ENCODE measurements around the gene PGGHG. TPM values are rescaled to one million over a fixed set of nuclear protein-coding genes. Genes with fewer than 3 reads are reported as not detected.
"Not testable (repeated sequence)": the region's sequence is repeated elsewhere in the genome, so short reads cannot be mapped to it uniquely, and the experiment has no call there.

Gene PGGHG
- total and polyA plus RNA-seq, 3 experiments from 2014 or later, result 9.8 to 81.2 (median 81.0) TPM

GRCh38 chr11:309979-310572, 21.1 kb downstream of the PGGHG start:
- H3K27me3 Mint-ChIP-seq; H3K36me3 ChIP-seq (ENCODE audit: insufficient read depth, low read length); H3K9me3 Mint-ChIP-seq; H3K27me3 ChIP-seq (ENCODE audit: insufficient read depth, low read length, poor library complexity, severe bottlenecking); DNase-seq; H3K9me3 ChIP-seq (ENCODE audit: low read length): not testable (repeated sequence)
- Mint-ChIP-seq H3K4me3 (peak overlapping the region; percentile 87 to 96 (median 91)), H3K4me1 (peaks cover 61 to 71% (median 64%) of the 10 kb centered on the region in 3 donors), H3K36me3 (peaks cover 2 to 24% (median 5%) of the 10 kb centered on the region in 3 donors), H3K27ac (peak overlapping the region; percentile 93 to 99 (median 95))
- POLR2A ChIA-PET, result interaction anchor here (0.7 to 1.6 kb wide), 3 partner anchors 7 to 45 kb away, joined by 3 to 4 read pairs (median 4); no protein-coding TSS in a partner anchor
- H3K4me1 ChIP-seq (ENCODE audit: insufficient read depth, low read length), result peaks cover 59% of the 10 kb centered on the region
- H3K4me3 ChIP-seq (ENCODE audit: low read length), result peak overlapping the region; percentile 94
- CTCF ChIA-PET, result interaction anchor here (0.7 to 1.8 kb wide), 5 partner anchors 7 to 87 kb away, joined by 3 to 9 read pairs (median 3); no protein-coding TSS in a partner anchor
- H3K27ac ChIP-seq (ENCODE audit: low read depth, low read length), result peak overlapping the region; percentile 72

- not testable (repeated sequence) for H3K9me3 Mint-ChIP-seq; H3K36me3 ChIP-seq (ENCODE audit: insufficient read depth, low read length); DNase-seq; H3K27me3 ChIP-seq (ENCODE audit: insufficient read depth, low read length, poor library complexity, severe bottlenecking); H3K27me3 Mint-ChIP-seq; H3K9me3 ChIP-seq (ENCODE audit: low read length)
- H3K4me1 ChIP-seq (ENCODE audit: insufficient read depth, low read length), result peaks cover 48% of the 10 kb centered on the region
- H3K4me3 ChIP-seq (ENCODE audit: low read length), result peak overlapping the region; percentile 98
- peak overlapping the region; percentile 94 to 98 (median 96) for H3K4me3 Mint-ChIP-seq
- POLR2A ChIA-PET, result interaction anchor here (1.5 to 1.8 kb wide), 3 partner anchors 23 to 96 kb away, joined by 3 to 7 read pairs (median 6); partner anchors contain the start of gene PGGHG
- CTCF ChIA-PET, result interaction anchor here (0.8 to 1.7 kb wide), 3 partner anchors 30 to 60 kb away, joined by 3 to 6 read pairs (median 3); no protein-coding TSS in a partner anchor
- peaks cover 52 to 63% (median 53%) of the 10 kb centered on the region in 3 donors for H3K4me1 Mint-ChIP-seq
- peak overlapping the region; percentile 26 for H3K27ac ChIP-seq (ENCODE audit: low read depth, low read length)
- H3K27ac Mint-ChIP-seq, result peak overlapping the region; percentile 94 to 100 (median 97)
- peaks cover 2 to 27% (median 5%) of the 10 kb centered on the region in 3 donors for H3K36me3 Mint-ChIP-seq
Measured at GRCh38 chr11:311013-311748, 22.3 kb downstream of the PGGHG start.

- peak overlapping the region; percentile 94 to 100 (median 98) for H3K27ac Mint-ChIP-seq
- peaks cover 0 to 2% (median 0%) of the 10 kb centered on the region in 5 donors for H3K9me3 Mint-ChIP-seq
- peak overlapping the region; percentile 95 to 98 (median 96) for H3K4me3 Mint-ChIP-seq
- H3K27me3 Mint-ChIP-seq, result peaks cover 0 to 6% of the 10 kb centered on the region in 2 donors
- H3K4me1 Mint-ChIP-seq, result peaks cover 56 to 64% (median 57%) of the 10 kb centered on the region in 3 donors
- Histone ChIP-seq H3K4me1 (ENCODE audit: insufficient read depth, low read length) (peaks cover 46% of the 10 kb centered on the region), H3K9me3 (ENCODE audit: low read length) (no peaks in the 10 kb centered on the region), H3K27me3 (ENCODE audit: insufficient read depth, low read length, poor library complexity, severe bottlenecking) (no peaks in the 10 kb centered on the region), H3K4me3 (ENCODE audit: low read length) (peak overlapping the region; percentile 98), H3K36me3 (ENCODE audit: insufficient read depth, low read length) (peaks cover 8% of the 10 kb centered on the region), H3K27ac (ENCODE audit: low read depth, low read length) (peak overlapping the region; percentile 88)
- ChIA-PET CTCF (interaction anchor here (0.6 to 1.7 kb wide), 8 partner anchors 18 to 138 kb away, joined by 3 to 6 read pairs (median 3); no protein-coding TSS in a partner anchor), POLR2A (interaction anchor here (0.5 to 1.8 kb wide), 11 partner anchors 14 to 104 kb away, joined by 3 to 10 read pairs (median 4); partner anchors contain the start of genes BET1L, PGGHG, RIC8A and SIGIRR)
- peak in 1 of 5 donors; percentile 49 for DNase-seq
- H3K36me3 Mint-ChIP-seq, result peaks cover 5 to 32% (median 12%) of the 10 kb centered on the region in 3 donors
Measured at GRCh38 chr11:312092-312816, 23.3 kb downstream of the PGGHG start.

- no peaks in the 10 kb centered on the region for H3K9me3 ChIP-seq (ENCODE audit: low read length)
- peaks cover 8% of the 10 kb centered on the region for H3K36me3 ChIP-seq (ENCODE audit: insufficient read depth, low read length)
- DNase-seq, result peak in 1 of 5 donors; percentile 42
- Mint-ChIP-seq H3K27me3 (peaks cover 0 to 6% of the 10 kb centered on the region in 2 donors), H3K9me3 (peaks cover 0 to 2% (median 0%) of the 10 kb centered on the region in 5 donors), H3K36me3 (peaks cover 7 to 31% (median 13%) of the 10 kb centered on the region in 3 donors), H3K27ac (peak overlapping the region; percentile 94 to 100 (median 97)), H3K4me1 (peaks cover 55 to 62% (median 55%) of the 10 kb centered on the region in 3 donors), H3K4me3 (peak overlapping the region; percentile 95 to 98 (median 96))
- peak overlapping the region; percentile 98 for H3K4me3 ChIP-seq (ENCODE audit: low read length)
- H3K27me3 ChIP-seq (ENCODE audit: insufficient read depth, low read length, poor library complexity, severe bottlenecking), result no peaks in the 10 kb centered on the region
- ChIA-PET POLR2A (interaction anchor here (0.7 to 1.5 kb wide), 2 partner anchors 45 to 102 kb away, joined by 4 to 5 read pairs; partner anchors contain the start of gene SIGIRR), CTCF (interaction anchor here (1.2 kb wide), 1 partner anchor 16 kb away, joined by 5 read pairs; no protein-coding TSS in a partner anchor)
- H3K27ac ChIP-seq (ENCODE audit: low read depth, low read length), result peak overlapping the region; percentile 88
- H3K4me1 ChIP-seq (ENCODE audit: insufficient read depth, low read length), result peaks cover 42% of the 10 kb centered on the region
Measured at GRCh38 chr11:313304-313786, 24.4 kb downstream of the PGGHG start.

GRCh38 chr11:313787-314553, 25.0 kb downstream of the PGGHG start, which contains the start of gene IFITM1:
TSS of gene IFITM1 (plus strand) at chr11:314040. CDS start at chr11:314171, 131 bp downstream.
- Mint-ChIP-seq H3K27ac (peak within 1 kb of the TSS; percentile 94 to 100 (median 97)), H3K9me3 (peaks cover 0 to 2% (median 0%) of the 10 kb centered on the region in 5 donors), H3K36me3 (peaks cover 7 to 30% (median 13%) of the 10 kb centered on the region in 3 donors), H3K4me3 (peak within 1 kb of the TSS; percentile 95 to 98 (median 96)), H3K4me1 (peaks cover 49 to 56% (median 51%) of the 10 kb centered on the region in 3 donors), H3K27me3 (peaks cover 0 to 6% of the 10 kb centered on the region in 2 donors)
- peaks cover 42% of the 10 kb centered on the region for H3K4me1 ChIP-seq (ENCODE audit: insufficient read depth, low read length)
- H3K27me3 ChIP-seq (ENCODE audit: insufficient read depth, low read length, poor library complexity, severe bottlenecking), result no peaks in the 10 kb centered on the region
- H3K9me3 ChIP-seq (ENCODE audit: low read length), result no peaks in the 10 kb centered on the region
- ChIA-PET POLR2A (interaction anchor here (0.7 kb wide), 1 partner anchor 50 kb away, joined by 3 read pairs; no protein-coding TSS in a partner anchor), CTCF (no interaction called here)
- DNase-seq, result peak; percentile 28 to 87 (median 73)
- peaks cover 8% of the 10 kb centered on the region for H3K36me3 ChIP-seq (ENCODE audit: insufficient read depth, low read length)
- H3K4me3 ChIP-seq (ENCODE audit: low read length), result peak within 1 kb of the TSS; percentile 98
- peak within 1 kb of the TSS; percentile 88 for H3K27ac ChIP-seq (ENCODE audit: low read depth, low read length)

- H3K4me3 Mint-ChIP-seq, result peak overlapping the region; percentile 95 to 98 (median 96)
- not testable (repeated sequence) for H3K27me3 ChIP-seq (ENCODE audit: insufficient read depth, low read length, poor library complexity, severe bottlenecking); H3K9me3 ChIP-seq (ENCODE audit: low read length); DNase-seq; H3K9me3 Mint-ChIP-seq; H3K27me3 Mint-ChIP-seq; H3K36me3 ChIP-seq (ENCODE audit: insufficient read depth, low read length)
- Histone ChIP-seq H3K4me3 (ENCODE audit: low read length) (peak overlapping the region; percentile 98), H3K4me1 (ENCODE audit: insufficient read depth, low read length) (peaks cover 39% of the 10 kb centered on the region), H3K27ac (ENCODE audit: low read depth, low read length) (peak overlapping the region; percentile 88)
- H3K36me3 Mint-ChIP-seq, result peaks cover 7 to 27% (median 13%) of the 10 kb centered on the region in 3 donors
- peak overlapping the region; percentile 94 to 100 (median 97) for H3K27ac Mint-ChIP-seq
- ChIA-PET POLR2A (interaction anchor here (0.7 kb wide), 1 partner anchor 49 kb away, joined by 3 read pairs; no protein-coding TSS in a partner anchor), CTCF (interaction anchor here (1.5 to 3.5 kb wide), 3 partner anchors 9 to 27 kb away, joined by 3 to 34 read pairs (median 4); partner anchors contain the start of gene IFITM2)
- peaks cover 45 to 53% (median 47%) of the 10 kb centered on the region in 3 donors for H3K4me1 Mint-ChIP-seq
Measured at GRCh38 chr11:314554-314875, 25.6 kb downstream of the PGGHG start.
